ENCODE measurements around the gene PHLDB2. TPM values are rescaled to one million over a fixed set of nuclear protein-coding genes. Genes with fewer than 3 reads are reported as not detected.

PHLDB2 gene
- total and polyA plus RNA-seq, 10 of the 15 experiments (the other 5 are each of a cell fraction or from before 2014, with no cell fraction given) = 0.03 to 0.67 (median 0.40) TPM

- H3K27ac ChIP-seq (ENCODE audit: control insufficient read depth, insufficient read depth) = no peak overlapping the region
- no peak for ATAC-seq
- no peak for FAIRE-seq
- H3K79me2 ChIP-seq (ENCODE audit: control insufficient read depth, insufficient read depth, low read length) = no peaks in the 10 kb centered on the region
- no peak overlapping the region for H3K9ac ChIP-seq (ENCODE audit: control insufficient read depth, insufficient read depth, low read length)
- no peaks in the 10 kb centered on the region for H4K20me1 ChIP-seq (ENCODE audit: control insufficient read depth, insufficient read depth)
- RAD21 ChIA-PET (ENCODE audit: unreplicated experiment) = no interaction called here
- H3K36me3 ChIP-seq (ENCODE audit: control insufficient read depth in 2 of 2, insufficient read depth in 2 of 2, low read length in 1 of 2) = no peaks in the 10 kb centered on the region
- H3K27me3 ChIP-seq (replicated peaks in 1 of 2; ENCODE audit: control insufficient read depth in 2 of 2, insufficient read depth in 2 of 2, low read length in 1 of 2) = no peaks in the 10 kb centered on the region; a peak in 1 of 4 replicates
- WGBS (ENCODE audit: insufficient coverage, insufficient replicate concordance, low lambda C conversion rate, missing lambda C conversion rate) = 0% methylated on average over 1 of the region's 1 CpG
- no peak for TF ChIP-seq ATF3 (IDR thresholded peaks at IDR 0.05; ENCODE audit: borderline replicate concordance, extremely low read depth, low read depth, low read length)
- no peak for TF ChIP-seq IRF4 (IDR thresholded peaks at IDR 0.05; ENCODE audit: low read depth, low read length)
- no peak for TF ChIP-seq ETV6 (conservative IDR thresholded peaks at IDR 0.05 in 1 of 2, IDR thresholded peaks at IDR 0.05 in 1 of 2; ENCODE audit: borderline replicate concordance in 1 of 2, low read depth in 1 of 2)
- no peak for TF ChIP-seq EED (IDR thresholded peaks at IDR 0.05; ENCODE audit: low read depth)
- H3K9me3 ChIP-seq (replicated peaks; ENCODE audit: control insufficient read depth, insufficient read depth, low read length) = no peaks in the 10 kb centered on the region; the same call in 2 of the 3 replicates
- H3K4me1 ChIP-seq (ENCODE audit: control insufficient read depth, insufficient read depth, low read length) = no peaks in the 10 kb centered on the region
- POLR2A ChIA-PET = interaction anchor here (0.7 to 0.9 kb wide), 2 partner anchors 12 to 23 kb away, joined by 4 to 6 read pairs; no protein-coding TSS in a partner anchor
- CTCF ChIA-PET = interaction anchor here (1.1 to 10.9 kb wide), 3 partner anchors 13 to 27 kb away, joined by 3 to 467 read pairs (median 9); partner anchors contain the start of gene TAGLN3
- in situ Hi-C loops (cut with MboI) (no loop called here), intact Hi-C loops (cut with micrococcal nuclease; ENCODE audit: unreplicated experiment) (no loop called here)
- SMC1A ChIA-PET (ENCODE audit: uncharacterized antibody, unreplicated experiment) = interaction anchor here (15.1 kb wide), 1 partner anchor 25 kb away, joined by 417 read pairs; the partner anchor contains the start of gene TAGLN3
- DNase-seq (ENCODE audit: low read depth, low spot score) = no peak
- BruUV-seq (replicated peaks) = no TSS peak
- no peak overlapping the region for H2AFZ ChIP-seq (ENCODE audit: control insufficient read depth, low read depth, low read length)
- H3K4me3 ChIP-seq = no peak overlapping the region
- no peak overlapping the region for H3K4me2 ChIP-seq (ENCODE audit: control insufficient read depth, insufficient read depth)
Measured at GRCh38 chr3:112019716-112020115, 160.7 kb downstream of the PHLDB2 start.

- Histone ChIP-seq H3K4me2 (ENCODE audit: control insufficient read depth, insufficient read depth) (no peak overlapping the region), H3K9ac (ENCODE audit: control insufficient read depth, insufficient read depth, low read length) (no peak overlapping the region), H3K9me3 (replicated peaks; ENCODE audit: control insufficient read depth, insufficient read depth, low read length) (no peaks in the 10 kb centered on the region; the same call in 2 of the 3 replicates), H2AFZ (ENCODE audit: control insufficient read depth, low read depth, low read length) (no peak overlapping the region), H3K27ac (ENCODE audit: control insufficient read depth, insufficient read depth) (no peak overlapping the region), H3K4me1 (ENCODE audit: control insufficient read depth, insufficient read depth, low read length) (no peaks in the 10 kb centered on the region), H3K36me3 (ENCODE audit: control insufficient read depth in 2 of 2, insufficient read depth in 2 of 2, low read length in 1 of 2) (no peaks in the 10 kb centered on the region), H3K4me3 (no peak overlapping the region), H4K20me1 (ENCODE audit: control insufficient read depth, insufficient read depth) (no peaks in the 10 kb centered on the region), H3K79me2 (ENCODE audit: control insufficient read depth, insufficient read depth, low read length) (no peaks in the 10 kb centered on the region), H3K27me3 (replicated peaks in 1 of 2; ENCODE audit: control insufficient read depth in 2 of 2, insufficient read depth in 2 of 2, low read length in 1 of 2) (no peaks in the 10 kb centered on the region; a peak in 1 of 4 replicates)
- WGBS (ENCODE audit: insufficient coverage, insufficient replicate concordance, low lambda C conversion rate, missing lambda C conversion rate) = 4% methylated on average over 1 of the region's 1 CpG
- RAD21 ChIA-PET (ENCODE audit: unreplicated experiment) = no interaction called here
- SMC1A ChIA-PET (ENCODE audit: uncharacterized antibody, unreplicated experiment) = interaction anchor here (15.1 kb wide), 1 partner anchor 26 kb away, joined by 417 read pairs; the partner anchor contains the start of gene TAGLN3
- POLR2A ChIA-PET = interaction anchor here (0.7 to 0.9 kb wide), 2 partner anchors 13 to 24 kb away, joined by 4 to 6 read pairs; no protein-coding TSS in a partner anchor
- no peak for FAIRE-seq
- intact Hi-C loops (cut with micrococcal nuclease; ENCODE audit: unreplicated experiment) (no loop called here), in situ Hi-C loops (cut with MboI) (no loop called here)
- DNase-seq (ENCODE audit: low read depth, low spot score) = no peak
- BruUV-seq (replicated peaks) = no TSS peak
- CTCF ChIA-PET = interaction anchor here (0.5 to 2.0 kb wide), 3 partner anchors 14 to 520 kb away, joined by 3 to 9 read pairs (median 3); no protein-coding TSS in a partner anchor
- no peak for ATAC-seq
- no peak for TF ChIP-seq ZBED1 (IDR thresholded peaks at IDR 0.05; ENCODE audit: borderline replicate concordance)
- TF ChIP-seq MXI1 (IDR thresholded peaks at IDR 0.05; ENCODE audit: low read depth, low read length) = no peak
- TF ChIP-seq TARDBP (IDR thresholded peaks at IDR 0.05; ENCODE audit: borderline replicate concordance) = no peak
- no peak for TF ChIP-seq TCF12 (IDR thresholded peaks at IDR 0.05; ENCODE audit: low read depth, low read length)
- TF ChIP-seq MTA2 (IDR thresholded peaks at IDR 0.05; ENCODE audit: low read depth) = no peak
- TF ChIP-seq STAT3 (IDR thresholded peaks at IDR 0.05; ENCODE audit: low read depth, low read length) = no peak
- no peak for TF ChIP-seq KDM1A (IDR thresholded peaks at IDR 0.05; ENCODE audit: borderline replicate concordance)
- no peak for TF ChIP-seq FOXM1 (IDR thresholded peaks at IDR 0.05; ENCODE audit: low read depth, low read length)
- TF ChIP-seq YBX1 (IDR thresholded peaks at IDR 0.05) = no peak
- TF ChIP-seq ZBTB40 (IDR thresholded peaks at IDR 0.05; ENCODE audit: borderline replicate concordance) = no peak
Measured at GRCh38 chr3:112020674-112021085, 161.6 kb downstream of the PHLDB2 start.
